Left forelimb (tissue), 1 donor: ENCODE measurements around the gene MEX3C.

Source experiments
- DNase-seq: peaks from one replicate; pipeline ENCODE4 v3.0.0-alpha.2; 2018; ENCODE audit warnings: low spot score

The MEX3C gene

DNA sequence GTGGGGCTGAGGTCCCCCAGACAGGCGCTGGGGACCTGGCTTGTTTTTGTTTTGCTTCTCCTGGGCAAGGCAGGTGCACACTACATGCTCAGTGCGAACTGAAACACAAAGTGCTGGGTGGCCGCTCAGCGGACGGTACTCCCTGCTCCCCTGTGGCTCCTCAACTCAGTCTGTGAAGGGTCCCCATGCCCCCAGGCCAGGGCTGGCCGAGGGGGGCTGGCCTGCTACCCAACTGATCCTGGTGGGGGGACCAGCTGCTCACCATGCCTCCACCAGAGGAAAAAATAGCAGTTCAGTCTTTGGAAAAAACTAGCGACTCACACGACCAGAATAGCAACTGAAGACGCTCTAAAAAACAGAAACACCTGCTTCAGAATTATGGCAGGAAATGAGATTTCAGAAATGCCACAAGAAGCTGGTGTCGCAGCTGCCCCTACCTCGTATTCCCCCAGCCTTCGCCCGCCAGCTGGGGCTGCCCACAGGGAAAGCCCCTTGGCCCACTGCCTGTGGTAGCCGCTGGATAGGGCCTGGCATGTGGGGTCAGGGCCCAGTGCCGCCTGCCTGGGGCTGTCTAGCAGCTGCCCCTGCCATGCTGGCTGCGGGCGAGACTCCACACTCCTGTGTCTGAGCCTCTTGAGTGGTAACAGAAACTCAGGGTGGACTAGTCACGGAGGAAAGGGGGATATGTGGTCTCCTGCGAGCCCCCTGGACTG is 43.7 kb downstream of the MEX3C start:
- DNase-seq: no peak

DNA sequence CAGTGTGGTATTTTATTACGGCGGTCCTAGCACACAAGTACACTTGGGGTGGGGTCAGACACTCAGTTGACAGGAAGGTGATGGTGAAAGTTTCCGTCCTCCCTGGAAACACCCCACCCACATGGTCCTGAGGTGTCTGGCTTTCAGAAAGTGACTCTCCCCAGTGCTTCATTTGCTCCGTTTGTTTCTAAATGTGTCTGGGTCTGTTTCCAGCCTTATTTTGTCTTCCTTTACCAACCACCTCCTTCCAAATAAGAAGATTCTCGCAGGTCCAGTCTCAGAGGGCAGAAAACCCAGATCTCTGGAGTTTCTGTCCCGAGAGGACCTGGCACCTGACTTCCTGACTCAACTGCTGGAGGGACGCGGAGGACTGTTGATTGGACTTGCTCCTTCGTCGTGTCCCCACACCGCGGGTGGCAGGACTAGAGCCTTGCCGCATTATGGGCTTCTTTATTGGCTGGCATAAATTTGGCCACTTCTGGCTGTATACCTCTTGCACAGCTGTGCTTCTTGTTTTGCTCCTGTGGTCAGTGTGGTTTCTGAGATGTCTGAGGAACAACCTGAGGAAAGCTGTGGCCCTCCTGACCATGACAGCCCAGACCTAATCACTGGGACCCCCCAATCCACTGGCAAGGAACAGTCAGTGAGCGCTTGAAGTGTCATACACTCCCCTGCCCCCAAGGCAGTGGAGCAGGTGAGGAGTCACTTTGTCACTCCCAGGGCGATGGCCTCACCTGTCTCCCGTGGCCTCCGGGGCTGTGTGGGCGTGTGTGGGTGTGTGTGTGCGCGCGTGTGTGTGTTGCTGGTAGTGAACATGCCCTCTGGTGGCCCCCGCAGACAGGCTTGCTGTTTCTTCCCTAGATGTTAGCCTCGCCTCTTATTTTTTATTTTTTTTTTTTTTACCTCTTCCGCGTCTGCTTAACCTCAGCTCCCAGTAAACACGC is 45.6 kb downstream of the MEX3C start:
- DNase-seq: no peak

DNA sequence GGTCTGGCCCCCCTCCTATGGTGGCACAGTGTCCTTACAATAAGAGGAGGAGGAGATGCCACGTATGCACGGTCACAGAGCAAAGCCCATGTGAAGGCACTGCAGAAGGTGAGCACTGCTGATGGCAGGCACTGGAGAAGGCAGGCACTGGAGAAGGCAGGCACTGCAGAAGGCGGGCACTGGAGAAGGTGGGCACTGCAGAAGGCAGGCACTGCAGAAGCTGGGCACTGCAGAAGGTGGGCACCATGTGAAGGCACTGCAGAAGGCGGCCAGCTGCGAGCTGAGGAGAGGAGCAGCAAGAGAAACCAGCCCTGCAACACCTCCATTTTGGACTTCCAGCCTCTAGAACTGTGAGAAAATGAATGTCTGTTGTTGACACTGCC is 46.3 kb downstream of the MEX3C start:
- no peak for DNase-seq

DNA sequence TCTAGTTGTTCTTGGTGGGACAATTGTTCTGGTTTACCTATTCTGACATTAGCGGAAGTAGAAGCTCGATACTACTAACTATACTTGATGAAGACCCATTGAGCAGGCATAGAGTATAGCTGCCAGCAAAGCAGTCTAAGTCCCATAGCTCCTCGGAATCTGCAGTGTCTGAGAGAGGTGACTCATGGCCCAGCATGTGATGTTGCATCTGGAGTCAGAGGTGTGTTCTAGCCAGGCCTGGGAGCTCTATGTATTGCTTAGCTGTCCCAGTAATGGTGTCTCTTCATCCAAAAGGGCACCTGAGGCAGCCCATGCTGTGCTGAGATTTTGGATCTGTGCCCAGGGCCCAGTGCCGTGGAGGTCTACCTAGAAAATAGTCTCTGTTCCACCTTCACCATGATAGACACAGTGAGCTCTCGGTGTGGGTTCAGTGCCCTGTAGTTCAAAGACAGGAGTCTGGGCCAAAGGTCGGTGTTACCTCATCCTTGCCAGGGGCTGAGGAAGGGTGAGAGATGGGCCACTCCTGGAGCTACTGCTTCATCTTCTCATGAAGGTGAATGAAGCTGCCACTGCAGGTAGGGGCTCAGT is 47.3 kb downstream of the MEX3C start:
- DNase-seq: no peak

DNA sequence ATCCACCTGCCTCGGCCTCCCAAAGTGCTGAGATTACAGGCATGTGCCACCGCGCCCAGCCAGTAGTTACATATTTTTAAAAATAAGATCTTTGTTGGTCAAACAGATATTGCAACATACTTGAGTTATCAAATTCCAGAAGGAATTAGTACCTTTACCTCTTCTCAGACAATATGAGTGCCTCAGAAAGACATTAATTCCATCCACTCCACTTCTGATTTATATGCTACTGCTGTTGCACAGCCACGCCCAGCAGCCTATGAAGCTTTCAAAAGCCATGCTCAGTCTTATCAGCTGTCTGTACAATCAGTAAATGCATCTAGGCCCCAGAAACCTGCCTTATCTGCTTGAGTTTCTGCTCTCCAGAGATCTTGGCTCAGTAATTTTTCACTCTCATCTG is 47.8 kb downstream of the MEX3C start:
- no peak for DNase-seq

DNA sequence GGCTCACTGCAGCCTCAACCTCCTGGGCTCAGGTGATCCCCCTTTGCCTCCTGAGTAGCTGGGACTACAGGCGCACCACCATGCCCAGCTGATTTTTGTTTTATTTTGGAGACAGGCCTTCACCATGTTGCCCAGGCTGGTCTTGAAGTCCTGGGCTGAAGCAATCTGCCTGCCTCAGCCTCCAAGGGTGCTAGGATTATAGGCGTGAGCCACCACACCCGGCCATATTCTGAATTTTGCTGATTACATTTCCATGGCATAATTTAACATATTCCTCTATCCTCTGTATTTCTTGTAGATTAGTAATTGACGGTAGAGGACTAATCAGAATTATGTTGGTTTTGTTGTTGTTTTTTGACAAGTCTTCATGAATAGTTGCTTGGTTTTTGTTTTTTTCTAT is 50.6 kb downstream of the MEX3C start:
- DNase-seq: no peak

DNA sequence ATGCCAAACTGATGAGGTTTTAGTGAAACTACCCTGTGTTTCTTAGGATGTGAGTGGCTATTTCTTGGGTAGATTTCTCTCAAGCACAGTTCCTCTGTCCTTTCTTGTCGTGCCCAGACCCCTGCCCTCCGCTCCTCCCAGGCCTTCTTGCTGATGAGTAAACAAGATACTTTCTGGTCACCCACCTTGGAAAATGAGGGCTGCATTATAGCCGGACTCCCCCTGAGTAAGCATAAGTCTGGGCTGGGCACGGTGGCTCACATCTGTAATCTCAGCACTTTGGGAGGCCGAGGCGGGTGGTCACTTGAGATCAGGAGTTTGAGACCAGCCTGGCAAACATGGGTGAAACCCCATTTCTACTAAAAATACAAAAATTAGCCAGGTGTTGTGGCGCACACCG is 58.5 kb downstream of the MEX3C start:
- DNase-seq: no peak

DNA sequence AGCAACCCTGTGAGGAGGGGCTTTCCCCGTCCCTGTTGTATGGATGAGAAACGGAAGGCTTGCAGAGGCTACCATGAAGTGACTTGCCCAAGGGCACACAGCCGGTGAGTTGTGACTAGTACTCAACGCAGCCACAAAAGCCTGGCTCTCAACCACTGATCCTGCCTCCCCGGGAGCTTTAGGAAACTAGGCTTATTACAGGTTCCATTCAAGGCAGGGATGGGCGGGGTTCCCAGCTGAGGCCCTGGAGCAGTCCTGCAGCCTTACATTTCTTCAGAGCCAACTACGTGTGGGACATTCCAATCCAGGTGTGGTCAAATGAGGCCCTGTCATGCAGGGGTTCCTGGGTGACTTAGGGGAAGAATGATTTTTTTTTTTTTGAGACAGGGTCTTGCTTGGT is 59.6 kb downstream of the MEX3C start:
- DNase-seq: no peak

DNA sequence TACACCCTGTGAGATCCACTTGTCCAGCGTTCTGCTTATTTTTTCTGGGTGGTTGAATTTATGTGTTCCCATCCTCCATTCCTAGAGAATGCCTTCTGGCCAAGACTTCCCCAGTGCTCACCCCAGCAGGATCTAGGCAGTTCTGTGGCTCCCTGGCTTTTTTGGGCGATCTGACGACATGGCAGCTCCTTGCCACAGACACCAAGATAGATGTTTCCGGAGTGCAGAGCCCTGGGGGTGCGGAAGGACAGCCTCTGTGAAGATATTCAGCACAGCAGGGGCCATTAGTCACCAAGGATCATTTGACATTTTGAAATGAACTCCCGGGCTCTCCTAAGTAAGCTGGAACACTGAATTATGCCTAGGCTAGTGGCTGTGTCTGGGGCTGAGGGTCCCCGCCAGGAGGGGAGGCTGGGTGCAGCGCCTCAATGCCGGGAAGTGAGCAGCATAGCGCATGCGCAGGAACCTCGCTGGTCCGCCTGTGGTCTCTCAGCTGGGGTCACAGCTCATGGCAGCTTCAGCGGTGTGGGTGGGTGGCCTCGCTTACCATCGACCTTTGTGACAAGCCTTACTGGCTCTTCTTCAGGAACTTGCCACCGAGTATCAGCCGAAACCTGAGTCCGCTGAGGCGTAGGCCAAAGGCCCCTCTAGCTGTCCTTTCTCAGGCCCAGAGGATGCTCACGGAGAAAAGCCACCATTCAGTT is 60.3 kb downstream of the MEX3C start:
- DNase-seq: no peak

DNA sequence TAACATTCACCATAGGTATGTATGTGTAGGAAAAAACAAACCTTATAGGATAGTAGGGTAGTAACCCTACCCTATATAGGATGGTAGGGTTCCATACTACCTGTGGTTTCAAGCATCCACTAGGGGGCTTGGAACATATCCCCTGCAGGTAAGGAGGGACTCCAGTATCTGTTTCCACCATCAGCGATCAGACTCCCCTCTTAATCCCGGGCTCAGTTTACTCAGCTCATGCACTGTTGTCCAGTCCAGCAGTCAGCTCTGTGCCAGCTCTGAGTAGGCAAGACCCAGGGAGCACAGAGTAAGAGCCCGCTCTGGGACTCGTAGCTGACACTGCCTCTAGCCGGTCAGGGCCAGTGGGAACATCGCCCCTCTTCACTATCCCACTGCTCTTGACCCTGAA is 61.7 kb downstream of the MEX3C start:
- no peak for DNase-seq

DNA sequence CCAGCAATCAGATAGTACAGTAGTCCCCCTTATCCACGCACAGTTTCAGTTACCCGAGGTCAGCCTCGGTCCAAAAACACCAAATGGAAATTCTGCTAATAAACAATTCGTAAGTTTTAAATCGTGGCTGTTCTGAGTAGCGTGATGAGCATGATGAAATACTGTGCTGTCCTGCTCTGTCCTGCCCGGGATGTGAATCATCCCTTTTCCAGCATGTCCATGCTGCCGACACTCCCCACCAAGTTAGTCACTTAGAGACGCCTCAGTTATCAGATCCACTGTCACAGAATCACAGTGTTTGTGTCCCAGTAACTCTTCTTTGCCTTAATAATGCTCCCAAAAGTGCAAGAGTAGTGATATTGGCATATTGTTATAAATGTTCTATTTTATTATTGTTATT is 62.1 kb downstream of the MEX3C start:
- DNase-seq: no peak

DNA sequence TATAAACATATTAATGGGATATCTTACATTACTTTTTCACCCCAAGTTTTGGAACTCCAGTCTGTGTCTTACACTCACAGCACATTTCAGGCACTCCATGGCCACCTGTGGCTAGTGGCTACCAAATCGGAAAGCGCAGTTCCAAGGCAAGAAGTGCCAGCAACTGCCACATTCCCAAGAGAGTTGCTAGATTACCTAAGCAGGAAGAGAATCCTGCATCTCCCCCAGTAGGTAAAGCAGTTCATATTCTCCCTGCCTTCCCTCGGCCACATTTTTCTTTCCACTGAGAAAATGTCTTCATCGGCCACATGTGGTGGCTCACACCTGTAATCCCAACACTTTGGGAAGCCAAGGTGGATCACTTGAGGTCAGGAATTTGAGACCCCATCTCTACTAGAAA is 62.8 kb downstream of the MEX3C start:
- DNase-seq: no peak

DNA sequence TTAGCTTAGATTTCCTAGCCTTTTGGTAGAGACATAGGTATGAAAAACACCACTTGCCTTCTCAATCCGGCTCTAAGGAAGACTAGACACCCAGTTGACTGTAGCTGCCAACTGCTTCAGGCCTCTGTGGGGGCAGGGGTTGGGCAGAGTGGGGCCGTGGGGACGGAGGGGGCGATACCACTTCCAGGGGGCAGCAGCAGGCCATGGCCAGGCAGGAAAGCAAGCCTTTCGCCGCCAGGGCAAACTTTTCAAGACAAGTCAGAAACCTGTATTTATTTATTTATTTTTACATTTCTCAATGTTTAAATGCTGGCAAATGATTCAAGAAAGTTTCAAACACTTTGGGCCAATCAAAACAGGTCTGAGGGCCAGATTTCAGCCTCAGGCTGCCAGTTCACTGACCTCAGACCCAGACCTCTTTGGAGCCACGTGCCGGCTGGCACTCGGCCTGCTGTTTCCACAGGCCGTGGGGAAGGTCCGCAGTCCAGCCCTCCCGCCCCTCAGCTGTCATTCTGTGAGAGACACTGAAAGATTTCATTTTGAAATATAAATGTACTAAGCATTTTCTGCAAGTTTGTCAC is 63.8 kb downstream of the MEX3C start:
- no peak for DNase-seq

DNA sequence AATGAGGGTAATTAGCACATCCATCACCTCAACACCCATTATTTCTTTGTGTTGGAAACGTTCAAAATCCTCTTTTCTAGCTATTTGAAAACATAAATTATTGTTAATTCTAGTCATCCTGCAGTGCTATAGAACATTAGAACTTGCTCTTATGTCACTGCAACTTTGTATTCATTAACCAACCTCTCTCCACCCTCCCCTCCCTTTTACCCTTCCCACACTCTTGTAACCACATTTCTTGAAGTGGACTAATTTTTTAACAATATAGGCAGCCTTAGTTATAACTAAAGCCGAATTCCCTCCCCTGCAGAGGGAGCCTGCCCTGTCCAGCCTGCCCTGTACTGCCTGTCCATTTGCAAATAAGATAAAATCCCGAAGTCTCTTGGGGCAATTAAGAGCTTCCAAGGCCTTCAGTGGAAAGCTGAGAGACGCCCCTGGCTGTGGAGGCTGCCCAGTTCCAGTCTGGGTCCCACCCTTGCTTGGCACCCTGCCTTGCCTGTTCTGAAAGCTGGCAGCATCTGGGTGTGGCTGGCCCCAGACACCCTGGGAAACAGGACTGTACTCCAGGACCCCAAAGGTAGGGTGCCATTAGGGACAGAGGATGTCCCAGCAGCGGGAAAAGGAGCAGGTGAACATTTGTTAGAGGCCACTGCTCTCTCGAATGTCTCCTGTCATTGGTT is 65.1 kb downstream of the MEX3C start:
- no peak for DNase-seq

DNA sequence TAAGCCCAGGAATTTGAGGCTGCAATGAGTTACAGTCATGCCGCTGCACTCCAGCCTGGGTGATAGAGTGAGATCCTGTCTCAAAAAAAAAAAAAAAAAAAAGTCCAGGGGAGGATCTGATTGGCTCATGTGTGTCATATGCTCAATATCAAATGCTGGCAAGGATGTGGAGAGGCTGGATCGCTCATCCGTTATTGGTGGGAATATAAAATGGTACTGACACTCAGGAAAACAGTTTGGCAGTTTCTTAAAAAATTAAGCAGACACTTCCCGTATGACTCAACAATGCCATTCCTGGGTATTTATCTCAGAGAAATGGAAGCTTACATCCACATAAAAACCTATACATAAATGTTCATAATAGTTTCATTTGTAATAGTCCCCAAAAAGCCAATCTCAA is 68.9 kb downstream of the MEX3C start:
- no peak for DNase-seq

DNA sequence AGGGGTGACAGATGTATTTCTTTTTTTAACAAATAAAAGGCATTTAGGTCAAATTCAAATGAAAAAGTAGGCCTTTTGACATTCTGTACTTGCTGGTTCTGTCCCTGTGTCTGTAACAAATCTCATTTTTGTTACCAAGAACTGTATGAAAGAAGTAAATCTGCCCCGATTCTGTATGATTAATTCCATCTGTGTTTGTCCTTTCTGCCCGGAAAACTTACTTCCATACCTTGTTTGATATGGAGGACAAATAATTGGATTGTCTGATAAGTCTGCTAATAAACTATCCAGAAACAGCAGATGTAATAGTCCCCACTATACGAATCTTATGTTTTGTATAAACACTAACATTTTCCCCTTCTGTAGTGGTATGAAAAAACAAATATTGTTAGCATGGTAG is 69.8 kb downstream of the MEX3C start:
- DNase-seq: no peak

DNA sequence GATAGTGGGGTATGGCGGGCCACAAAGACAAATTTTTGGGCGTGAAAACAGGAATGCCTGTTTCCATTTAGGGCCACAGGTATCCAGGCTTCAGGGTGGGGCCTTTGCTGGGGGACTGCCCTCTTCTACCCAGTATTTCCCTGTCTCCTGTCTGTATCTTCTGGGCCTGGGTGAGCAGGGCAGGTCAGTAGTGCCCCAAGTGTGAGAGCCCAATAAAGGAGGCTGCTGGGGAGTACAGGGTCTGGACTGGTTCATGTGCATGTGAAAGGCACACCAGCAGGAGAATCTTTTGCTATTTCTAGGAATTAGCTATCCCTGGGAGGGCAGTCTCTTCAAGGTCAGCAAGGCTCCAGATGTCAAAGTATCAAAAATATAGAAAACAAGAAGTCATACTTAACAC is 71.5 kb downstream of the MEX3C start:
- DNase-seq: no peak
